Measurements from ENCODE around the gene JTB. TPM values are rescaled to one million over a fixed set of nuclear protein-coding genes. Genes with fewer than 3 reads are reported as not detected.

JTB gene
- total and polyA plus RNA-seq, 9 of the 15 experiments (the other 6 are each of a cell fraction or from before 2014, with no cell fraction given): 24.7 to 308 (median 151) TPM

DNA sequence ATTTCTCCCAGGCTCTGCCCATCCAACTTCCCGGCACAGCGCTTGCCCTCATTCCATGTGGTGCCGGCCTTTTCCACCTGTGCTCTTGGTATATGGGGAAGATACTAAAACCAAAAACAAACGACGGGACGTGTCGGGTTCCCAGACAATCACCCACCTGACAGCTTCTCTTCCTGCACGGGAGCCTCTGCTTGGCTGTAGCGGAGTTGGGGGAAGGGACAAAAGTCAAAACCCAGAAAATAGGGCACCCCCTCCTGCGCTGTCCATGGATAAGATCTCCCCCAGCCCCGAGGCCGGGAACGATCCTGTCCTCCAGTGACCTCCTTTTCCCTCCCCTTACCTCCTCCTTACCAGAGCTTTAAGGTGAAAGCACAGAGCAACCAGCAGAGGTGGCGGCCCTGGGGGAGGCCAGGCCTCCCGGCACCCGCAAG, 640 bp downstream of the JTB start (continued):
- TF ChIP-seq ZNF445 (CRISPR knock-in tag; IDR thresholded peaks at IDR 0.05; ENCODE audit: low read depth) (no peak), HCFC1 (IDR thresholded peaks at IDR 0.05; ENCODE audit: low read depth, low read length) (no peak), CBX1 (IDR thresholded peaks at IDR 0.05; ENCODE audit: low read depth) (peak; percentile 43; the same call in 1 of the 2 replicates), NONO (IDR thresholded peaks at IDR 0.05; ENCODE audit: low read depth in 2 of 2, low read length in 1 of 2) (no peak), RNF2 (IDR thresholded peaks at IDR 0.05) (peak; percentile 40; the same call in 1 of the 2 replicates), CTBP1 (IDR thresholded peaks at IDR 0.05; ENCODE audit: borderline replicate concordance) (peak; percentile 10; the same call in 1 of the 2 replicates), ZNF232 (CRISPR knock-in tag; IDR thresholded peaks at IDR 0.05) (no peak), GATA2 (CRISPR knock-in tag; IDR thresholded peaks at IDR 0.05) (peak; percentile 37; the same call in 1 of the 2 replicates), RFX7 (CRISPR knock-in tag; IDR thresholded peaks at IDR 0.05) (no peak), ELF1 (tag; IDR thresholded peaks at IDR 0.05) (no peak), ZNF584 (CRISPR knock-in tag; IDR thresholded peaks at IDR 0.05; ENCODE audit: low read depth) (no peak), POLR3G (IDR thresholded peaks at IDR 0.05; ENCODE audit: extremely low read depth, insufficient read length, insufficient replicate concordance) (no peak), PATZ1 (CRISPR knock-in tag; IDR thresholded peaks at IDR 0.05; ENCODE audit: borderline replicate concordance) (no peak), DDX20 (tag; IDR thresholded peaks at IDR 0.05; ENCODE audit: low read depth) (no peak), ZNF354B (CRISPR knock-in tag; IDR thresholded peaks at IDR 0.05) (no peak), ZNF282 (CRISPR knock-in tag; IDR thresholded peaks at IDR 0.05) (no peak), TBL1XR1 (IDR thresholded peaks at IDR 0.05; ENCODE audit: low read length in 2 of 2) (no peak), ARNT (IDR thresholded peaks at IDR 0.05) (no peak), CHAMP1 (IDR thresholded peaks at IDR 0.05) (no peak), SMC3 (conservative IDR thresholded peaks at IDR 0.05; ENCODE audit: insufficient read depth, low read depth, low read length) (0 out of 2 replicates have a peak, but pooled peaks have one; percentile 6)
- TF ChIP-seq, protein P1, sequence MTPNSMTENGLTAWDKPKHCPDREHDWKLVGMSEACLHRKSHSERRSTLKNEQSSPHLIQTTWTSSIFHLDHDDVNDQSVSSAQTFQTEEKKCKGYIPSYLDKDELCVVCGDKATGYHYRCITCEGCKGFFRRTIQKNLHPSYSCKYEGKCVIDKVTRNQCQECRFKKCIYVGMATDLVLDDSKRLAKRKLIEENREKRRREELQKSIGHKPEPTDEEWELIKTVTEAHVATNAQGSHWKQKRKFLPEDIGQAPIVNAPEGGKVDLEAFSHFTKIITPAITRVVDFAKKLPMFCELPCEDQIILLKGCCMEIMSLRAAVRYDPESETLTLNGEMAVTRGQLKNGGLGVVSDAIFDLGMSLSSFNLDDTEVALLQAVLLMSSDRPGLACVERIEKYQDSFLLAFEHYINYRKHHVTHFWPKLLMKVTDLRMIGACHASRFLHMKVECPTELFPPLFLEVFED (CRISPR knock-in tag; conservative IDR thresholded peaks at IDR 0.05): no peak
- TF ChIP-seq, protein P2, sequence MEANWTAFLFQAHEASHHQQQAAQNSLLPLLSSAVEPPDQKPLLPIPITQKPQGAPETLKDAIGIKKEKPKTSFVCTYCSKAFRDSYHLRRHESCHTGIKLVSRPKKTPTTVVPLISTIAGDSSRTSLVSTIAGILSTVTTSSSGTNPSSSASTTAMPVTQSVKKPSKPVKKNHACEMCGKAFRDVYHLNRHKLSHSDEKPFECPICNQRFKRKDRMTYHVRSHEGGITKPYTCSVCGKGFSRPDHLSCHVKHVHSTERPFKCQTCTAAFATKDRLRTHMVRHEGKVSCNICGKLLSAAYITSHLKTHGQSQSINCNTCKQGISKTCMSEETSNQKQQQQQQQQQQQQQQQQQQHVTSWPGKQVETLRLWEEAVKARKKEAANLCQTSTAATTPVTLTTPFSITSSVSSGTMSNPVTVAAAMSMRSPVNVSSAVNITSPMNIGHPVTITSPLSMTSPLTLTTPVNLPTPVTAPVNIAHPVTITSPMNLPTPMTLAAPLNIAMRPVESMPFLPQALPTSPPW (CRISPR knock-in tag; IDR thresholded peaks at IDR 0.05): peak; percentile 55
- TF ChIP-seq, protein P3, sequence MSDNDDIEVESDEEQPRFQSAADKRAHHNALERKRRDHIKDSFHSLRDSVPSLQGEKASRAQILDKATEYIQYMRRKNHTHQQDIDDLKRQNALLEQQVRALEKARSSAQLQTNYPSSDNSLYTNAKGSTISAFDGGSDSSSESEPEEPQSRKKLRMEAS (CRISPR knock-in tag; IDR thresholded peaks at IDR 0.05): no peak
